WI38 (cell line): ENCODE measurements around the gene PROX2.

Source experiments
- H3K4me3 ChIP-seq: 2 replicates; pipeline ENCODE4 v1.5.1; 2011; ENCODE audit warnings: low read depth, mild to moderate bottlenecking, control low read depth, low read length
- CTCF ChIP-seq: IDR thresholded peaks from 2 replicates; pipeline ENCODE4 v1.5.1; 2012; ENCODE audit warnings: low read depth, mild to moderate bottlenecking, control low read depth, low read length

Gene PROX2

DNA sequence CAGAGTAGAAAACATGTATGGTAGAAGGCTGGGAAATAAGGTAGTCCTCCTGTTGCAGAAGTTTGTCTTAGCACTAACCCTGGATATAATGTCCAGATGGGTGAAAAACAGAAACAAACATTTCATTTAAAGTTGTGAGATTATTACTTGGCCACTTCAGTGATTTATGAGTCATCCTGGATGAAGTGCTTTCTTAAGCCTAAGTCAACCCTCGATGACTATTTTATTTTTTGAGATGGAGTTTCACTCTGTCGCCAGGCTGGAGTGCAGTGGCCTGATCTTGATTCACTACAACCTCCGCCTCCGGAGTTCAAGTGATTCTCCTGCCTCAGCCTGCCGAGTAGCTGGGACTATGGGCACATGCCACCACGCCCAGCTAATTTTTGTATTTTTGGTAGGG is 15.9 kb upstream of the PROX2 start:
- TF ChIP-seq CTCF, result no peak

GRCh38 chr14:74890262-74890661 is 14.3 kb upstream of the PROX2 start:
- no peak overlapping the region for H3K4me3 ChIP-seq
- no peak for TF ChIP-seq CTCF

More for the DNA sequence above, 15.9 kb upstream of the PROX2 start:
- H3K4me3 ChIP-seq, result no peak overlapping the region

DNA sequence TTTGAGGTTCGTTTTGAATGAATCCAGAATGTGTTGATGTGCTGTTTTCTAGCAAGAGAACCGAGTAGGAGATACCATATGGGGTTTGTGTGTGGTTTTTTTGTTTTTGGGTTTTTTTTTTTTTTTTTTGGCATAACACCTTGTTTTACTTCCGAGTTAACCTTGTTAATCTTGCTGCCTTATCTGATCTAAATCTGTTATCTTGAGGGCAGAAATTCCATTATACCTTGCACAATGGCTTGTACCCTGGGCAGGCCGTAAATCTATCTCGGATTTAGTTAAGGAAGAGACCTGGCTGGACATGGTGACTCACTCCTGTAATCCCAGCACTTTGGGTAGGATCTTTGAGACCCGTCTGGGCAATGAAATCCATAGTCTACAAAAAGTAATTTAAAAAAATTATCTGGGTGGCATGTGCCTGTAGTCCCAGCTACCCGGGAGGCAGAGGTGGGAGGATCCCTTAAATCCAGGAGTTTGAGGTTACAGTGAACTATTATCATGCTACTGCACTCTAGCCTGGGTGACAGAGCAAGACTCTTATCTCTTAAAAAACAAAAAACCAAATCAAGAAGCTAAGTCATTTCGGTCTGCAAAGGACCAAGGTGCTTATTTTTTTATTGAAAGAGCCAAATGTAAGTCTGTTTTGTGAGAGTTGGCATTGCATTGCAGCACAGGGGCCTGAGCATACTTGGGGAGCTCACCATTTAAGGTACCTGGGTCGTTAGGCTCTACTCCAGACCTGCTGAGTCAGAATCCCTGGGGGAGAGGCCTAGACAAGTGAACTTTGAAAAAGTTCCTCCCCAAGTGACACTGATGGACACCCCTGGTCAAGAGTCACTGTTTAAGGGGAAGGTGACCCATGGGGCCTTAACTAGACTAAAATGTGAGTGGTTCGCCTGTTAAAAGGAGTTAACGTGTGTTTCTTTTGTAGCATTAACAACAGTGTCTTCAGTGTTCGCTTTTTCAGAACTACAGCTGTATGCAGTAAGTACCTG is 12.5 kb upstream of the PROX2 start:
- H3K4me3 ChIP-seq, result no peak overlapping the region
- TF ChIP-seq CTCF, result no peak

DNA sequence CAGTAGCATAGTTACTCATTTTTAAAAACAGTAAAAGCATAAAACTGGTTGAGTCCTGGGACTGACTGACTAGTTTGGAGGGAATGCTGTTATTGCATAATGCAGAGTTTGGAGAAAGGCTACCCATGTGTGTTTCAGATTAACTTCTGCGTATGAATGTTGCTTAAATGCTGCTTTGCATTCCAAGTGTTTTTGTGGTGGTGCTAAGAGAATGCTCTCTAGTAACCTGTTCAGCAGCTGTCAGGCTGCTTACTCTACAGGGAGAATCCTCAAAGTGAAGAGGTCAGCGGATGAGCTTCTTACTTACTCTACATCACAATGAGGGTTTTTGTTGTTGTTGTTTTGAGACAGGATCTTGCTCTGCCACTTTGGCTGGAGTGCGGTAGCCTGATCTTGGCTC is 10.1 kb upstream of the PROX2 start:
- no peak overlapping the region for H3K4me3 ChIP-seq

GRCh38 chr14:74882103-74882920 is 6.4 kb upstream of the PROX2 start:
- peak overlapping the region; percentile 93 for H3K4me3 ChIP-seq
- no peak for TF ChIP-seq CTCF

More for the DNA sequence above, 10.1 kb upstream of the PROX2 start:
- TF ChIP-seq CTCF, result no peak

- no peak for TF ChIP-seq CTCF
- peak within 1 kb of the TSS; percentile 93 for H3K4me3 ChIP-seq
Observed at GRCh38 chr14:74881431-74882102, 5.6 kb upstream of the PROX2 start, which contains the start of gene DLST. DLST (plus strand) TSS chr14:74881916; CDS start chr14:74881954, 38 bp downstream.
